Spleen (tissue), 7 donors: ENCODE data around the gene CNTNAP2.

Source experiments
- CTCF ChIP-seq, 11 experiments: fragments of 200-600 bp in 7 of 11; fragments of 450-650 bp in 4 of 11; sonication (generic) in 4 of 11; IDR thresholded peaks in 8 of 11; conservative IDR thresholded peaks in 3 of 11; 1 replicate in 7 of 11; 2 replicates in 4 of 11; pipeline versions ENCODE4 v1.4.0 to v1.8.0; 2016 to 2021; ENCODE audit warnings: antibody characterized with exemption in 11 of 11, inconsistent platforms in 4 of 11, mild to moderate bottlenecking in 1 of 11
- POLR2A ChIP-seq, 3 donors: fragments of 450-650 bp; IDR thresholded peaks; one replicate each; pipeline ENCODE4 v1.5.1; 2017; ENCODE audit warnings: antibody characterized with exemption in 3 of 3, mild to moderate bottlenecking in 1 of 3
- POLR2AphosphoS5 ChIP-seq, 3 donors: sonication (generic); formaldehyde crosslinking; IDR thresholded peaks; one replicate each; pipeline ENCODE4 v1.5.1; 2017; ENCODE audit warnings: antibody characterized with exemption in 3 of 3
- donor health status: DM: no; HTN: no; CAD: no; lungs with moderate emphysema.
- donor health status: DM: no; HTN: no; CAD: no.
- donor health status: DM: no; HTN: no; CAD: no.

GRCh38 chr7:146636581-146636980 lies 520.0 kb downstream of the CNTNAP2 start:
- no peak for TF ChIP-seq CTCF (IDR thresholded peaks at IDR 0.05 in 8 of 11, conservative IDR thresholded peaks at IDR 0.05 in 3 of 11)
- TF ChIP-seq POLR2AphosphoS5 (IDR thresholded peaks at IDR 0.05): no peak
- TF ChIP-seq POLR2A (IDR thresholded peaks at IDR 0.05): no peak
